ENCODE measurements around the gene CAPN11.

The CAPN11 gene

GRCh38 chr6:44158770-44159228, at the start of gene CAPN11:
Gene CAPN11, plus strand, starts transcription at chr6:44158820. Its CDS starts 29 bp downstream, at chr6:44158849.
- DNase-seq, result no peak

DNA sequence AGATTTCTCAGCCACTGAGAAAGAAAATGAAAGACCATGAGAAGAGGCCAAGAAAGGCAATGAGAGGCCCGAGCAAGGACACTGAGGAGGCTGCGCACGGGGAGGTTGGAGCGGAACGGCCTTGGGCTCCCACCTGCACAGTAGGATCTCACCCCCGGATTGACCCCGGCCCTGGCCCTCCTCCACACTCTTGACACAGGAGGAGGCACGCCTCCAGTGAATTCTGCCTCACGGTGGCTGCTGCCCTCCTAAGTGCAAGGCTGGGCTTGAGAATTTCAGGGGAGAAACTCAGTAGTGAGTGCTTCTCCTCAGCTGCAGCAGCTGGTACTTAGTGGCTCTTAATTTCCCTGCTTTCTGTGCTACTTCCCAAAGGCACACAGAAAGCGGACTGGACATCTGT, 49.4 kb upstream of the CAPN11 start:
- DNase-seq, result no peak

DNA sequence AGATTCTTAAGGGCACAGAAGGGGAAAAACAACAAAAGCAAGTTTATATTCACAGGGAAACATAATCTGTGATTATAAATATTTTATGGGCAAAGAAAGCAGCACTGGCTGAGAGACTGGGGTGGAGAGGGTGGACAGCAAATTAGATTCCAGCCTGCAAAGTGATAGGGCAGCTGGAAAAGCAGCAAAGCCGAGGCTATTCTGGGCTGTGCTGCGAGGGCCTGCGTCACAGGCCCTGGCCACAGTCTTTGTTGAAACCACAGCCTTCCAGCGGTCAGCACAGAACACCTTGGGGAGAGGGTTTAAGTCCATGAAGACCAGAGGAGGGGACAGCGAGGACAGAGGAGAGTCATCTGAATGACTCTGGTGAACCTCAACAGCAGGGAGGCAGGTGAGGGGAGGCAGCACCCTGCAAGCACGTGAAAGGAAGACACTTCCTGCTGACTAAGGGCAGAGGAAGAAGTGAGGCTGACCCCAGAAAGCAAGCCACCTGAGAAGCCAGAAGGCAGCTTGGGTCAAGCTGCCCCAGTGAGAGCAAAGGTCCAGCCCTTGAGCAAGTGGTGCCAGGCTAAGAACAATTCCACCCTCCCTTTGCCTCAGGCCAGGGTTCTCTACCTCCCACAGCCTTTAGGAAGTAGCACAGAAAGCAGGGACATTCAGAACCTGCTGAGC, 48.5 kb upstream of the CAPN11 start:
- DNase-seq, result no peak

GRCh38 chr6:44110966-44111365, 47.7 kb upstream of the CAPN11 start:
- DNase-seq, result no peak

GRCh38 chr6:44111434-44112417, 46.9 kb upstream of the CAPN11 start:
- no peak for DNase-seq

DNA sequence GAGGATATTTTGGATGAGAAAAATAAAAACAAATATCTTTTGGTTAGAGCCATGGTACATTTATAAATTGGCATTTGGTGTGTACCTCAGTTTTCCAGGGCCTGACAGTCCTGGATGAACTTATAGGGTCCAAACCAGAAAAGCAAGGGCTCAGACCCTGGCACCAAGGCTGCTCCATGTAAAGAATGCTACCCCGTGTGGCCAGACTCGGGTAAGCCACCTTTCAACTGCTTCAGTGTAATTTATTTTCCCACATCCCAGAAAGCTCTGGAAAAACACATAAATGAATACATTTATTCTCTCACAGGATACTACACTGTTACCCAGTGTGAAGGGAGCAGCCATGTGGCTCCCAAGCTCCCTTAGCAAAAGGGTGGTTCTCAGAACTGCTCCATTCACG, 45.2 kb upstream of the CAPN11 start:
- no peak for DNase-seq

DNA sequence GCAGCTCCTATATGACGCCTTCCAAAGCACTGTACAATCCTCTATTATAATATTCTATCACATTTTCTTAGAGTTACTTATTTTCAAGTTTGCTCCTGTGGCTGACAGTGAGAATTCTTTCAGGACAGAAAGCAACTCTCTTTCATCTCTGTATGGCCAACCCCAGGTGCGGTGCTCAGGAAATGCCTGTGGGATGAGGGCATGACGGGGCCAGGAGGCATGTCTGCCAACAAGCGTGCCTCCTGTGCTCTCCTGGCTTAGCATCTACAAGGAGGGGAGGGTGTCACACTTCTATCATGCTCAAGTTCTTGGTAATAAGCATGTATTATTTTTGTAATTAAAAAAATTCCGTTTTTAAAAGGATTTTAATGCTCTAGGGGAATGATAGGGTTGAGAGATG, 42.8 kb upstream of the CAPN11 start:
- no peak for DNase-seq

GRCh38 chr6:44116641-44117382, 41.8 kb upstream of the CAPN11 start:
- DNase-seq, result no peak

GRCh38 chr6:44117397-44118128, 41.1 kb upstream of the CAPN11 start:
- no peak for DNase-seq

DNA sequence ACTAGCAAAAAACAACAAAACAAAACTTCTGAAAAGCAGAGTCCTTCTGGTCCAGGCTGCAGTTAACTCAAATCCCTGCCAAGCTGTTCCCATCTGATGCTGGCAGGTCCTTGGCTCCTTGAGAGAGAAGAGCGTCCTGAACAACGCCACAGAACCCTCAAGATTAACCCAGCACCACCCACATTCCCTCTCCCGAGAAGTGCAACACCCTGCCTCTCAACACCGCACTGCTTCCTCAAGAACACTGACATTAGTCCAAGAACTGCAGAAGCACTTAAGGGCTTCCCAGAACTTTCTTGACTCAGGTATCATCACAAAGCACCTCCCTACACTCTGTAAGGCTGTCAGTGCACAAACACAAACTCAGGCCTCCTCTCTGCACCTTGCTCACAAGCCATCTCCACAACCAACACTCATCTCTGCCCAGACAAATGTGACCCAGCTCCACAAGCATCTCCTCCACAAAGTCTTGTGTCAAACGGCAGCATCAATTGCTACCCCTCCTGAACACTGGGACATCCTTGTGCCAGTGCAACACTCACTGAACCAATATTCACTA, 38.8 kb upstream of the CAPN11 start:
- no peak for DNase-seq

- DNase-seq, result no peak
These were observed 37.8 kb upstream of the CAPN11 start for GRCh38 chr6:44120692-44121443.

- DNase-seq, result no peak
These were observed 35.8 kb upstream of the CAPN11 start for GRCh38 chr6:44122801-44123200.

GRCh38 chr6:44123544-44123943, 35.1 kb upstream of the CAPN11 start:
- DNase-seq, result no peak

GRCh38 chr6:44126320-44127149, 32.1 kb upstream of the CAPN11 start:
- DNase-seq, result peak; percentile 59

DNA sequence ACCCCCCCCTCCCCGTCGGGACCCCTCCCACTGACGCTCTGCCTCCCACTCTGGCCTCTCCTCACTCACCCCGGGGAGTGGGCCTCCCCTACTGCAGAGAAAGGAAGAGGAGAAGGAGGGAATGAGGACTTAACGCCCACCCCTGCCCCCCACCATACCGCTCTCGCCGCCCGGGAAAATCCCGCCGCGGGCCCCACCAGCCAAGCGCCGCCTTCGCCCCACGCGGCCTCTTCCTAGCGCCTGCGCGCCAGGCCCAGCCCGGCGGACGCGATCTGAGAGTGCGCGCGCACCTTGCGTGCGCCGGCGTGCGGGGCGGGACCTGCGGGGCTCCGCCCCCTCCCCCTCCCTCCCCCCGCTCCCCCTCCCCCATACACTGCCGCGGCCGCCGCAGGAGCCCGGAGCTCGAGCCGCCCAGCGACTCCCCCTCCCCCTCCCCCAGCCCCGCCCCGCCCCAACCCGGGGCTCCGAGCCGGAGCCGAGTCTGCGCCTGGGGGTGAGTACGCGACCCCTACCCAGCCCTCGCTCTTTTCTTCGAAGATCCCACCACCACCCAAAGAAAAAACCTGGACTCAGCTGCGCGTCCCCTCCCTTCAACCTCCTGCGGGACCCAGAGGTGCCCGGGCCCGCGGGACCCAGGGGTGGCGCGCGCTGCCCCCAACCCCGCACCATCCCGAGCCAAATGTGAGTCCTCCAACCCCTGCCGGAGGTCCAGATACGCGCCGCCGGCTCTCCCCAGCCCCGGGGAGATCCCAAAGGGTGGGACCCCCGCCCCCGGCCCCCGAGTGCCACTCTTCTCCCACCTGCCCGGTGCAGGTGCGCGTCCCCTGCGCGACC, 31.2 kb upstream of the CAPN11 start, which contains the start of the genes MRPL14 and TMEM63B:
Gene MRPL14, minus strand, starts transcription at position 267 of the 834 bp plus-strand sequence. CDS start 10,841 bp downstream, outside the sequence.
Gene TMEM63B, plus strand, starts transcription at position 369 of the 834 bp plus-strand sequence. CDS start 7,031 bp downstream, outside the sequence.
- DNase-seq, result peak; percentile 90

DNA sequence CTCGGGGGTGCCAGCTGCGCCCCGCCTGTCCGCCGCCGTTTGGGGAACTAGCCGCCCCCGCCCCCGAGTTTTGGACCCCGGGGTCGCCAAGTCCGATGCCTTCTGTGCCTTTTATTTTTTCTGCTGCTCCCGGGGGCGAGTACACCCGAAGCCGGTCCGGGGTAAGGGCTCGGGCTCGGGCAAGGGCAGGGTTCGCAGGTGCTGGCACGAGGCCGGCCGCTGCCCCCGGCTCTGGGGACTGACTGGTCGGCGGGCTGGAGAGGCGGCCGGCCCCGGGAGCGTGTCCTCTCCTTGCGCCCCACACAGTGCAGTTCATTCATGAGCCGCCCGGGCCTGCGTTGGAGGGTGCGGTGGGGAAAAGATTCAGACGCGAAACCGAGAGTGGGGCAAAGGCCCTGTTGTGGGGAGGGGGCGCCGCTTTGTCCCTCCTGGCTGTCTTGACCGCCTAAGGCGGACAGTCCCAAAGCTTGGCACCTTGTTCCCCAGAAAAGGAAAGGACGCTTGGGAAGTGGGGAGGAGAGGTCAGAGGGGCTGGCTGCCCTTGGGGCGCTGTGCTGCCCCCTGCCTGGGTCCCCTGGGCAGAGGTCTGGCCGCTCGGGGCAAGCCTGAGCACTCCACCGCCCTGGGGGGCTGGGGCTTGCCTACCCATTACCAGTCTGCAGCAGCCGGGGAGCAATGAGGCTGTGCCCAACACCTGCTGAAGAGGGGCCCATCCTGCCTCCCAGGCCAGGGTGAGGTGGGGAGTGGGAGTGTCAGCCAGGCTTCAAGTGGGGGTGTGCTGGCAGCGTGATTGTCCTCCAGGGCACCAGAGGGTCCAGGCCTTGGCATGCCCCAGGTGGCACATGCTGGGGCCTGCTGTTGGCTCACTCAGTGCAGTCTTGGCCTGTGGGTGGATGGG, 30.4 kb upstream of the CAPN11 start:
- peak; percentile 33 for DNase-seq

- DNase-seq, result no peak
These were observed 28.7 kb upstream of the CAPN11 start for GRCh38 chr6:44129841-44130322.

DNA sequence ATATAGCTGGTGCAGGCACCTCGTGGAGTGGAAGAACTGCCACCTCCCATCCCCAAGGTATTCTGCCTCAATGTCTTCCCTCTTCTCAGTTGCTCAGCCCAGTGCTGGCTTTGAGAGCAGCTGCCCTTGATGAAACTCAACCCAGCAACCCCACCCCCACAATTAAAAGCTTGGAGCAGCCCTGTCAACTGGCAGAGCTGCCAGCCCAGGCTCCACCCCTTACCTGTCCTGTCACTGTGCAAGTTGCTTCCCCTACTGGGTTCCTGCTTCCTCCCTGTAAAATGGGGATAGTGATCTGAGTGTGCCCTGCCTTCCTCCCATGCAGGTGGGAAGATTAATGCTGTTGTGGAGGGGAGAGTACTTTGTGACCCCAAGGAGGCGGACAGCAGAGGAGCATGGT, 26.7 kb upstream of the CAPN11 start:
- DNase-seq, result no peak

All from CD4-positive, alpha-beta T cell treated with Interleukin-17A for 4 hours (primary cell).